ENCODE results near the gene APOA5.
"Not testable (repeated sequence)": the region's sequence is repeated elsewhere in the genome, so short reads cannot be mapped to it uniquely, and the experiment has no call there.

APOA5 gene

GRCh38 chr11:116771935-116772334, 19.7 kb downstream of the APOA5 start:
- DNase-seq = no peak

- DNase-seq = no peak
These were observed 29.5 kb downstream of the APOA5 start for GRCh38 chr11:116762132-116762531.

GRCh38 chr11:116756044-116756443, 35.6 kb downstream of the APOA5 start:
- DNase-seq = not testable (repeated sequence)

GRCh38 chr11:116750070-116750718, 41.5 kb downstream of the APOA5 start:
- DNase-seq = no peak

- no peak for DNase-seq
These were observed 49.6 kb downstream of the APOA5 start for GRCh38 chr11:116742104-116742503.

GRCh38 chr11:116740741-116741140, 50.9 kb downstream of the APOA5 start:
- DNase-seq = no peak

Data from HCEC 1CT (cell line).